ENCODE data around the gene ZSCAN16. TPM values are rescaled to one million over a fixed set of nuclear protein-coding genes. Genes with fewer than 3 reads are reported as not detected.

ZSCAN16 gene
- total and polyA plus RNA-seq, 2 experiments from 2014 or later: 1.2 TPM

GRCh38 chr6:28140616-28141015 lies 16.2 kb downstream of the ZSCAN16 start:
- no peak overlapping the region for H3K27ac ChIP-seq
- no peak for DNase-seq
- WGBS, 2 experiments (ENCODE audit: low coverage in 1 of 2, low lambda C conversion rate in 2 of 2, missing lambda C conversion rate in 2 of 2): 17 to 35% methylated on average over 5 of the region's 5 CpGs
- peak overlapping the region; percentile 99; the same call in 1 of the 2 replicates for H2AFZ ChIP-seq
- peaks cover 29% of the 10 kb centered on the region for H3K4me1 ChIP-seq (ENCODE audit: insufficient read depth)
- H3K9me2 ChIP-seq (ENCODE audit: insufficient read depth): no peaks in the 10 kb centered on the region
- H4K20me1 ChIP-seq (ENCODE audit: insufficient read depth): peaks cover 4% of the 10 kb centered on the region; the same call in 1 of the 2 replicates
- TF ChIP-seq EZH2 (IDR thresholded peaks at IDR 0.05; ENCODE audit: insufficient read depth, poor library complexity, severe bottlenecking) (no peak), EZH2phosphoT487 (IDR thresholded peaks at IDR 0.05; ENCODE audit: insufficient read depth, low read depth) (no peak)
- H3K9ac ChIP-seq: no peak overlapping the region
- H3K9me3 ChIP-seq (ENCODE audit: low read depth): no peaks in the 10 kb centered on the region
- peaks cover 7% of the 10 kb centered on the region; the same call in 1 of the 2 replicates for H3K36me3 ChIP-seq (ENCODE audit: low read depth)
- no peak overlapping the region for H3K4me3 ChIP-seq
- no peaks in the 10 kb centered on the region for H3K27me3 ChIP-seq (replicated peaks; ENCODE audit: insufficient read depth)
- H3F3A ChIP-seq (ENCODE audit: insufficient read depth): peaks cover 13% of the 10 kb centered on the region; the same call in 1 of the 2 replicates
- peaks cover 62% of the 10 kb centered on the region for H3K79me2 ChIP-seq (ENCODE audit: insufficient read depth)
- no peak overlapping the region for H3K4me2 ChIP-seq (ENCODE audit: unreplicated experiment)
- in situ Hi-C loops (cut with MboI): no loop called here

- TF ChIP-seq EZH2phosphoT487 (IDR thresholded peaks at IDR 0.05; ENCODE audit: insufficient read depth, low read depth): no peak
- TF ChIP-seq EZH2 (IDR thresholded peaks at IDR 0.05; ENCODE audit: insufficient read depth, poor library complexity, severe bottlenecking): no peak
- peaks cover 27% of the 10 kb centered on the region for H3K4me1 ChIP-seq (ENCODE audit: insufficient read depth)
- H3K36me3 ChIP-seq (ENCODE audit: low read depth): peaks cover 13% of the 10 kb centered on the region
- H3K27ac ChIP-seq: peak within 1 kb of the TSS; percentile 73
- H3K9me3 ChIP-seq (ENCODE audit: low read depth): no peaks in the 10 kb centered on the region
- peak within 1 kb of the TSS; percentile 93 for H3K4me3 ChIP-seq
- H4K20me1 ChIP-seq (ENCODE audit: insufficient read depth): peaks cover 4% of the 10 kb centered on the region; the same call in 1 of the 2 replicates
- WGBS, 2 experiments (ENCODE audit: low coverage in 1 of 2, low lambda C conversion rate in 2 of 2, missing lambda C conversion rate in 2 of 2): 1 to 2% methylated on average over 52 of the region's 52 CpGs
- no peaks in the 10 kb centered on the region for H3K27me3 ChIP-seq (replicated peaks; ENCODE audit: insufficient read depth)
- H3F3A ChIP-seq (ENCODE audit: insufficient read depth): peaks cover 9% of the 10 kb centered on the region; the same call in 1 of the 2 replicates
- peaks cover 63% of the 10 kb centered on the region for H3K79me2 ChIP-seq (ENCODE audit: insufficient read depth)
- peak within 1 kb of the TSS; percentile 99 for H2AFZ ChIP-seq
- DNase-seq: peak; percentile 88
- H3K4me2 ChIP-seq (ENCODE audit: unreplicated experiment): peak within 1 kb of the TSS; percentile 98
- H3K9me2 ChIP-seq (ENCODE audit: insufficient read depth): no peaks in the 10 kb centered on the region
- H3K9ac ChIP-seq: peak within 1 kb of the TSS; percentile 95
- in situ Hi-C loops (cut with MboI): no loop called here
Observed at GRCh38 chr6:28141500-28142329, 17.3 kb downstream of the ZSCAN16 start, which contains the start of gene ZKSCAN8. TSS of gene ZKSCAN8 (plus strand) at chr6:28141883. CDS start at chr6:28148408, 6,525 bp downstream.

DNA sequence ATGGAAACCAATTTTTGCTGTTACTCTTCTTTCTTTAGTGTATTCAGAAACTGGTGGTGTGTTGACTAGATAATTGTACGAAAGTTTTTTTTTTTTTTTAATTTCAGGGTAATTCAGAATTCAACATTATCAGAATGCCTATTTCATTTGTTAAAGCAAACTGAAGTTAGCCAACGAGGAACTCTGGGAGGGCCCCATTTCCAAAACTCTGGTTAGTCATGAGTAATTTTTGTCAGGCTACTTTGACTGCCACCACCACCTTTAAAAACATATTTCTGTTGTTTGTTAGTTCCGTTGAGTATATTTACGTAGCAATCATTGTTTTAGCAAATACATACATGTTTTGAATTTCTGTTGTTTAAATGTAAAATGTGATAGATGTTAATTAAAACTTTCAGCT lies 18.0 kb downstream of the ZSCAN16 start:
- peak overlapping the region; percentile 98 for H3K4me2 ChIP-seq (ENCODE audit: unreplicated experiment)
- H3K79me2 ChIP-seq (ENCODE audit: insufficient read depth): peaks cover 66% of the 10 kb centered on the region
- H3K9ac ChIP-seq: peak overlapping the region; percentile 95
- no peaks in the 10 kb centered on the region for H3K9me2 ChIP-seq (ENCODE audit: insufficient read depth)
- H3K9me3 ChIP-seq (ENCODE audit: low read depth): no peaks in the 10 kb centered on the region
- 1 to 4% methylated on average over 4 of the region's 4 CpGs for WGBS, 2 experiments (ENCODE audit: low coverage in 1 of 2, low lambda C conversion rate in 2 of 2, missing lambda C conversion rate in 2 of 2)
- H3K27me3 ChIP-seq (replicated peaks; ENCODE audit: insufficient read depth): no peaks in the 10 kb centered on the region
- peak overlapping the region; percentile 93 for H3K4me3 ChIP-seq
- H3F3A ChIP-seq (ENCODE audit: insufficient read depth): peaks cover 8% of the 10 kb centered on the region; the same call in 1 of the 2 replicates
- peaks cover 4% of the 10 kb centered on the region; the same call in 1 of the 2 replicates for H4K20me1 ChIP-seq (ENCODE audit: insufficient read depth)
- DNase-seq: peak; percentile 70
- peaks cover 27% of the 10 kb centered on the region for H3K4me1 ChIP-seq (ENCODE audit: insufficient read depth)
- peaks cover 19% of the 10 kb centered on the region for H3K36me3 ChIP-seq (ENCODE audit: low read depth)
- peak overlapping the region; percentile 73 for H3K27ac ChIP-seq
- TF ChIP-seq EZH2phosphoT487 (IDR thresholded peaks at IDR 0.05; ENCODE audit: insufficient read depth, low read depth) (no peak), EZH2 (IDR thresholded peaks at IDR 0.05; ENCODE audit: insufficient read depth, poor library complexity, severe bottlenecking) (no peak)
- in situ Hi-C loops (cut with MboI): no loop called here
- H2AFZ ChIP-seq: peak overlapping the region; percentile 99

- H3K9me2 ChIP-seq (ENCODE audit: insufficient read depth): no peaks in the 10 kb centered on the region
- WGBS, 2 experiments (ENCODE audit: low coverage in 1 of 2, low lambda C conversion rate in 2 of 2, missing lambda C conversion rate in 2 of 2): 100% methylated on average over 1 of the region's 1 CpG
- TF ChIP-seq EZH2phosphoT487 (IDR thresholded peaks at IDR 0.05; ENCODE audit: insufficient read depth, low read depth) (no peak), EZH2 (IDR thresholded peaks at IDR 0.05; ENCODE audit: insufficient read depth, poor library complexity, severe bottlenecking) (no peak)
- no peaks in the 10 kb centered on the region for H3K27me3 ChIP-seq (replicated peaks; ENCODE audit: insufficient read depth)
- peaks cover 84% of the 10 kb centered on the region for H3K79me2 ChIP-seq (ENCODE audit: insufficient read depth)
- H3K4me2 ChIP-seq (ENCODE audit: unreplicated experiment): no peak overlapping the region
- H3K9me3 ChIP-seq (ENCODE audit: low read depth): no peaks in the 10 kb centered on the region
- H4K20me1 ChIP-seq (ENCODE audit: insufficient read depth): peaks cover 4% of the 10 kb centered on the region; the same call in 1 of the 2 replicates
- H3K36me3 ChIP-seq (ENCODE audit: low read depth): peaks cover 33% of the 10 kb centered on the region
- no peak for DNase-seq
- H2AFZ ChIP-seq: no peak overlapping the region
- H3K27ac ChIP-seq: no peak overlapping the region
- H3K4me1 ChIP-seq (ENCODE audit: insufficient read depth): peaks cover 19% of the 10 kb centered on the region
- no peak overlapping the region for H3K4me3 ChIP-seq
- H3K9ac ChIP-seq: no peak overlapping the region
- in situ Hi-C loops (cut with MboI): no loop called here
- H3F3A ChIP-seq (ENCODE audit: insufficient read depth): no peaks in the 10 kb centered on the region
Observed at GRCh38 chr6:28145231-28145630, 20.8 kb downstream of the ZSCAN16 start.

Measured in GM23248 (cell line).